ENCODE data around the gene TRMT112.

The TRMT112 gene

DNA sequence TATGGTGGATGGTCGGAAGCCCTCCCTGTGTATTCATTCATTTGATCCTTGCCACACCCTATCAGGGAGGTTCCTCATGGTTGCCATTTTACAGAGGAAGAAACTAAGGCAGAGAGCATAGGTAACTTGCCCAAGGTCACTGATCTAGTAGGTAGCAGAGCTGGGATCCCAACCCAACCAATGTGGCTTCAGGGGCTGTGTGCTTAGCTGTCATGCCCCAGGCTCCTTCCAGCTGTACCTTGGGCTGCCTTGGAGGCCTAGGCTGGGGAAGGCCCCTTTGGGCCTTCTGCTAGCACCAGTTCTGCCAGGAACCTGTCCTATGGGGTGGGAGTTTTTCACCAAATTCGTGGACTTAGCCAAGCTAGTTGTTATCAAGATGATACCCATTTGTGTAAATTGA is 41.5 kb downstream of the TRMT112 start:
- Histone ChIP-seq H3K4me2 (ENCODE audit: low read depth, low read length) (no peak overlapping the region), H3K4me3 (ENCODE audit: low read length) (no peak overlapping the region), H3K27me3 (replicated peaks; ENCODE audit: insufficient read depth, low read length) (no peaks in the 10 kb centered on the region), H3K36me3 (replicated peaks; ENCODE audit: insufficient read depth, low read length) (peaks cover 3% of the 10 kb centered on the region; the same call in 1 of the 2 replicates), H3K4me1 (ENCODE audit: low read length) (0 out of 2 replicates have a peak, but pooled peaks cover 5% of the 10 kb centered on the region), H3K9me2 (replicated peaks; ENCODE audit: insufficient read depth, low read length) (no peaks in the 10 kb centered on the region), H3K9ac (ENCODE audit: low read length) (no peak overlapping the region), H3K27ac (ENCODE audit: low read length) (no peak overlapping the region), H3K79me2 (ENCODE audit: low read length) (peaks cover 21% of the 10 kb centered on the region), H3K9me3 (replicated peaks; ENCODE audit: insufficient read depth, low read length) (no peaks in the 10 kb centered on the region), H2AFZ (ENCODE audit: low read length) (no peak overlapping the region), H3F3A (ENCODE audit: insufficient read depth, low read length) (peaks cover 13% of the 10 kb centered on the region), H4K20me1 (ENCODE audit: insufficient read depth, low read length) (no peaks in the 10 kb centered on the region)
- DNase-seq: no peak
- TF ChIP-seq CTCF (IDR thresholded peaks at IDR 0.05; ENCODE audit: low read length): no peak
- no peak for TF ChIP-seq EZH2 (optimal IDR thresholded peaks at IDR 0.05; ENCODE audit: low read depth, low read length)
- TF ChIP-seq EZH2phosphoT487 (IDR thresholded peaks at IDR 0.05; ENCODE audit: low read length): no peak

GRCh38 chr11:64275031-64275800 is 42.1 kb downstream of the TRMT112 start:
- H3K79me2 ChIP-seq (ENCODE audit: low read length): peaks cover 21% of the 10 kb centered on the region
- no peak overlapping the region for H3K27ac ChIP-seq (ENCODE audit: low read length)
- H4K20me1 ChIP-seq (ENCODE audit: insufficient read depth, low read length): no peaks in the 10 kb centered on the region
- H3F3A ChIP-seq (ENCODE audit: insufficient read depth, low read length): peaks cover 18% of the 10 kb centered on the region
- no peak overlapping the region for H3K4me2 ChIP-seq (ENCODE audit: low read depth, low read length)
- H2AFZ ChIP-seq (ENCODE audit: low read length): no peak overlapping the region
- no peak for DNase-seq
- TF ChIP-seq EZH2phosphoT487 (IDR thresholded peaks at IDR 0.05; ENCODE audit: low read length): no peak
- TF ChIP-seq EZH2 (optimal IDR thresholded peaks at IDR 0.05; ENCODE audit: low read depth, low read length): no peak
- TF ChIP-seq CTCF (IDR thresholded peaks at IDR 0.05; ENCODE audit: low read length): no peak
- H3K4me1 ChIP-seq (ENCODE audit: low read length): 0 out of 2 replicates have a peak, but pooled peaks cover 5% of the 10 kb centered on the region
- H3K9me3 ChIP-seq (replicated peaks; ENCODE audit: insufficient read depth, low read length): no peaks in the 10 kb centered on the region
- H3K9me2 ChIP-seq (replicated peaks; ENCODE audit: insufficient read depth, low read length): no peaks in the 10 kb centered on the region
- H3K9ac ChIP-seq (ENCODE audit: low read length): no peak overlapping the region
- no peak overlapping the region for H3K4me3 ChIP-seq (ENCODE audit: low read length)
- peaks cover 3% of the 10 kb centered on the region; the same call in 1 of the 2 replicates for H3K36me3 ChIP-seq (replicated peaks; ENCODE audit: insufficient read depth, low read length)
- H3K27me3 ChIP-seq (replicated peaks; ENCODE audit: insufficient read depth, low read length): no peaks in the 10 kb centered on the region

GRCh38 chr11:64269540-64270220 is 47.7 kb downstream of the TRMT112 start:
- Histone ChIP-seq H3K36me3 (replicated peaks; ENCODE audit: insufficient read depth, low read length) (no peaks in the 10 kb centered on the region), H3K4me3 (ENCODE audit: low read length) (peak overlapping the region; percentile 80), H3K9me3 (replicated peaks; ENCODE audit: insufficient read depth, low read length) (no peaks in the 10 kb centered on the region), H3K79me2 (ENCODE audit: low read length) (peaks cover 11% of the 10 kb centered on the region; the same call in 1 of the 2 replicates), H2AFZ (ENCODE audit: low read length) (peak overlapping the region; percentile 73), H3K4me1 (ENCODE audit: low read length) (0 out of 2 replicates have a peak, but pooled peaks cover 5% of the 10 kb centered on the region), H3K4me2 (ENCODE audit: low read depth, low read length) (peak overlapping the region; percentile 83), H3K27ac (ENCODE audit: low read length) (peak overlapping the region; percentile 83), H3K9me2 (replicated peaks; ENCODE audit: insufficient read depth, low read length) (no peaks in the 10 kb centered on the region), H3F3A (ENCODE audit: insufficient read depth, low read length) (peaks cover 26% of the 10 kb centered on the region), H3K27me3 (replicated peaks; ENCODE audit: insufficient read depth, low read length) (no peaks in the 10 kb centered on the region), H4K20me1 (ENCODE audit: insufficient read depth, low read length) (no peaks in the 10 kb centered on the region), H3K9ac (ENCODE audit: low read length) (peak overlapping the region; percentile 84)
- DNase-seq: peak; percentile 99
- TF ChIP-seq EZH2phosphoT487 (IDR thresholded peaks at IDR 0.05; ENCODE audit: low read length): no peak
- peak; percentile 11; the same call in 1 of the 2 replicates for TF ChIP-seq CTCF (IDR thresholded peaks at IDR 0.05; ENCODE audit: low read length)
- no peak for TF ChIP-seq EZH2 (optimal IDR thresholded peaks at IDR 0.05; ENCODE audit: low read depth, low read length)
